Measurements from ENCODE around the gene PLCL1. TPM values are rescaled to one million over a fixed set of nuclear protein-coding genes. Genes with fewer than 3 reads are reported as not detected.

The PLCL1 gene
- total RNA-seq, 1 experiment from 2014 or later, result 0.90 TPM

DNA sequence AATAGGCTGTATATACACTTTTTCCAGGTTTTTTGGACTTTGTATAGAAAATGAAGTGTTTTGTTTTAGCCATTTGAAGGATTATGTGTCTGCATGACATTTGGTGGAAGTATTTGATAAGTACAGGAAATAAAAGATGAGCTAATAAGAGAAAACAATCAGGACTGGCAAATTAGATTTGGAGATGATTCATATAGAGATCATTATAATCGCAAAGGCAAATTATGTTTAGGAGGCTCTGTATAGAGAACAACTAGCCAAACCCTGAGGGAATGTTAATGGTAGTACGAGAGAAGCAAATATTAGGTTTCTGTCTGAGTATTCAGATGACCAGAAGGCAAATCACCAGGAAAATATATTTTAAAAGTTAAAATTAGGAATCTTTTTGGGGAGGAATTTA is 41.7 kb downstream of the PLCL1 start:
- in situ Hi-C loops (cut with HindIII; ENCODE audit: low pct_unique_long_range_greater_than_20kb, low sequenced_read_pairs), result no loop called here
- DNase-seq (ENCODE audit: low read depth, low spot score), result no peak

DNA sequence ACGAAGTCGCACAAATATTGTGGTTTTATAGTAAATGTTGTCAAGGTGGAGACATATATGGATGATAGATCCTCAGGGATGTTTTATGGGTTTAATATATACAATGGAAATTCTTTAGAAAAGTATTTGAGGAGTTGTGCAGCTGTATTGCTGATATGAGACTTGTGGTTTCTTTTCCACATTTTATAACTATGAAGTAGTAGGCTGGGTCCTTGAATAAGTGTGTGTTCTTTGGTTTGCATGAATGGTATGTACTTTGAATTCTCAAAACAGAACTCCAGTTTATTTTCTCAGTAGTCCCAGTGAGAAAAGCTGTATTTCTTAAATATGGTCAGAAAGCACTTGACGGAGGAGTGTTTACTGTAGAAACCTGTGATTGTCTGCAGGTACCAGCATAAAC is 42.4 kb downstream of the PLCL1 start:
- DNase-seq (ENCODE audit: low read depth, low spot score), result no peak
- in situ Hi-C loops (cut with HindIII; ENCODE audit: low pct_unique_long_range_greater_than_20kb, low sequenced_read_pairs), result no loop called here

DNA sequence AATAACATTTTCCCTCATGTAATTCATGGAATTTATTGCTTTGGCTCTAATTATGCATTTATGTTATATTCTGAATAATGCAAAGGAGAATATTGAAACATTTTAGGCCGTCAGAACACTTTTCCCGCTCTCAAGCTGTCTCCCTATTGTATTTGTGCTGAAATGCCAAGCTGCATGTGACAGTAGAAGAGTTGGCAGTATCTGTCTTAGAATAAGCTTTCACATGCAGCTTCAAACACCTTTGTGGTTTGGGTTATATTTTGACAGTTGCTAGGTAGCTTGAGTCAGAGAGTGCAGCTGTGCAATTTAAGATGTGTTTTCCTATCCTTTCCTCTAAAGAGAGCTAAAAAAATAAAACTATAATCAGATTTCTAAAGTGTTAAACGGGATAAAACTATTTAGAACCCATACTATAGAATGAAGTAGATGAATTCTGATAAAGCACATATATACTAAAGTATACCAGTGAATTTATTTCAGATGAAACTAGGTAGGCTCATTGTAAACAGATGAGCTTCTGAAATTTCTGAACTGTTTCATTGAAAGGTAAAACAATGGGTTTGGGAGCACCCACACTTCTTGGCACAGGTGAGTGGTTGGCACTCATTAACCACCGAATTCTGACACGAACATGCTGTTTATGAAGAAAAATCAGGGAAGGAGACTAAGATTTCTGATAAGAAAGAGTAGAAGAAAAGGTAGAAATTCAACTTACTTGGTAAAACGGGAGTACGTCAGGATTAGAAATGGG is 43.4 kb downstream of the PLCL1 start:
- in situ Hi-C loops (cut with HindIII; ENCODE audit: low pct_unique_long_range_greater_than_20kb, low sequenced_read_pairs), result no loop called here
- DNase-seq (ENCODE audit: low read depth, low spot score), result no peak

DNA sequence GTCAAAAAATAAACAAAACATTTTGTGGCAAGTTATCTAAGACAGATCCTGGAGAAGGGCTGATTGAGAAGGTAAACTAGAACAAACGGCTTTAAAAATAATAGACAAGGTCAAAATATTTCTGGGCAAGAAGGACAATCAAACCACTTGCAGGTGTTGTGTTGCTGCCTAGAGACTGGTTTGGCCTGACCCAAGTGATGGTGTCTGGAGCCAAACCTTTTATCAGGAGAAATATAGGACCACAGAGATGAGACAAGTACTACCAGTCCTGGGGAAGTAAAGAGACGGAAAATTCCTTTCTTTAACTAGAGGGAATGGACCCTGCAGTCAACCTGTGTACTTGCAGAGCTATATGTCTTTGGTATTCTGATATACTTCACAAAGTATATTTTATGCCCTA is 44.2 kb downstream of the PLCL1 start:
- DNase-seq (ENCODE audit: low read depth, low spot score), result no peak
- in situ Hi-C loops (cut with HindIII; ENCODE audit: low pct_unique_long_range_greater_than_20kb, low sequenced_read_pairs), result no loop called here

DNA sequence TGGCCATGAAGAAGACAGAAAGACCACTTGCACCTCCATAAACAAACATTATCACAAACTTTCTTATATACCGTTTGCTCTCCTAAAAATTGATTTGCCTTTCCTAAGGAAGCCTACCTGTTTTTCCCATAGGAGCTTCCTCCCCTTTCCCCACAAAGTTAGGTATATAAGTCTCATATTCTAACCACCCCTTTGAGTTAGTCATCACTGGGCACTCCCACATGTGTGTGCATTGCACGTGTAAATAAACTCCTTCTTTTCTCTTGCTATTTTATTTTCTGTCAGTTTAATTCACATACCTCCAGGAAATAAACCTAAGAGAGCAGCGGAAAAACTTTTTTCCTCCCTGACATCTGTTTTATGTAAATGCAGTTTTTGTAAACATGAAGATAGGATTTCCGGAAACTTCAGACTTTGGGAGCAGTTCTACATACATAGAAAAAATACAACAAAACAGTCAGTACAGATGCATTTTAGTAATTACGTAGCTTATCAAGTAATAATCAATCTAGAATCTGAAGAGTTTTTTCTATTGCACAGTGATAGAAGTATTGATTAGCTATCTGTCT is 46.6 kb downstream of the PLCL1 start:
- DNase-seq (ENCODE audit: low read depth, low spot score), result no peak
- in situ Hi-C loops (cut with HindIII; ENCODE audit: low pct_unique_long_range_greater_than_20kb, low sequenced_read_pairs), result no loop called here

DNA sequence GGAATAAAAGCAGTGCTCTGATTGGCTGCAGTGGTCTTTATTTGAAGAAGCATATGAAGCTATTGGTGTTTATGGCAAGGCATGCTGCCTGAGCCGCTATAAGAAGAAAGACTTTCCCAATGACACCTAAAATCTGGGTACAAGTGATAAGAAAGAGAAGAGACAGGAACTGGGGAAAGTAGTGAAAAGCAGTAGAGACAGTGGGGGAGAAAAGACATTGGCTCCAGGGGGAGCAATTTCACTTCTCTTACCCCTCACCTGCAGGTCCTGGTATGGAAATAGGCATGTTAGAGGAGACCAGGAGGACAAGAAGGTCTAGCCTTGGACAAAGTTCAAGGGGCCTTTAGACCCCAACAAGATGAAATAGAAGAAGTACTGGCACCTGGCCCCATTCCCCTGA is 47.1 kb downstream of the PLCL1 start:
- in situ Hi-C loops (cut with HindIII; ENCODE audit: low pct_unique_long_range_greater_than_20kb, low sequenced_read_pairs), result no loop called here
- DNase-seq (ENCODE audit: low read depth, low spot score), result peak; percentile 16

DNA sequence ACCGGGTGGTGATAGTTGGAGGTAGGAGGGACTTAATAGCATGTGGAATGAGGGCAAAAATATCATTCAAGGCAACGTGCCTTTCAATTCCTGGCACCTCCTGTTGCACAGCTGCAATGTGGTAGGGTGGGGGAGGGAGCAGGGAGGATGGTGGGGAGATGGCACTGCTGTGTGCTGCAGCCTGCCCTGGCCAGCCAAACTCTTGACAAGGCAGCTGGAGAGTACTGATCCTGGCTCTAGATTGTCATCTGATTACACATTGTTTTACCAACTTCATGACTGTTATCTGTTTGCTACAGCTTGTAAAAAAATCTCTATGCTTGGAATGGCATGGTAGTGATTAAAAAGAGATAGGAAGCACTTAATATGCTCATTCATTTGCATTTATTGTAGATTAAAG is 47.7 kb downstream of the PLCL1 start:
- no peak for DNase-seq (ENCODE audit: low read depth, low spot score)
- in situ Hi-C loops (cut with HindIII; ENCODE audit: low pct_unique_long_range_greater_than_20kb, low sequenced_read_pairs), result no loop called here

DNA sequence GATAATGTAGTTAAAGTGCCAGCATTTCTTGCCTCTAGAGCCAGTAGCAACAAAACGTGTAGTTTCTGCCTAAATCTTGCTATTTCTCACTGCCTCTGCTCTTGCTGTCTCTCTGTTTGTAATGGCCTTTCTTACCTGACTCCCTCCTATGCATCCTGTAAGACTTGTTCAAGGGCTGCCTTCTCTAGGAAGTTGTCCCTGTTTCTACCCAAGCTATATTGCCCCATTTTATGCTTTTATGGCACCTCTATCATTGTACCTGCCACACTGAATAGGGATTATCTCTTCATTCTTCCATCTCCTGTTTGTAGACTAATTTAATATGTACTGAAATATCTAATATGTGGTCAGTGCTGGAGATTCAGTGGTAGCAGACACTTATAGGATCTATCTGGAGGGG is 49.2 kb downstream of the PLCL1 start:
- in situ Hi-C loops (cut with HindIII; ENCODE audit: low pct_unique_long_range_greater_than_20kb, low sequenced_read_pairs), result no loop called here
- no peak for DNase-seq (ENCODE audit: low read depth, low spot score)

DNA sequence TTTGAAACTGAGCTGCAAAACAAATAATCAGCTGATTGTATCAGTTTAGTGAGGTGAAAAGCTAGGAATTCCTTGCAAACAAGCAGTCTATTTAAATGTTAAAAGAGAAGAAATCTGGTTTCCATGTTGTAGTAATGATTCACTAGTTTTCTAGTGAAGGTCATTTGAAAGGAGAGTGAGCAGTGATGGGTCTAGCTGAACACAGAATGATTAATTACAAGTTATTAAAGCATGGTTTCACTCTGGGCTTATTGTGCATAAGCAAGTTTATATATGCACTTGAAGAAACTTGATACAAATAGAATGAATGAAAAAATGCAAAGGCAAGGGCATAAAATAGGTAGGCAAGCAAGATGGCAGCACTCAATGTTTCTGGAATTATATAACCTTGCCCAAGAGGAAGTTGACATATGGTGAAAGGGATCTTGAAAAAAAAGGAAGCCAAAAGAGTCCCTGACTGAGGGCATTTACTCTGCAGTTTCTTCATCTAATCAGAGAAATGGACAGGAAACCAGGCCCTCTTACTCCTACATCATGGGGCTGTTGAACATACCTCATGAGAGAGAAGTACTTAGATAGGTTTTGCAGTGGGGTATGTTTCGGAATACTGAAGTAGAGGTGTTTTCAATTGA is 53.2 kb downstream of the PLCL1 start:
- DNase-seq (ENCODE audit: low read depth, low spot score), result no peak
- in situ Hi-C loops (cut with HindIII; ENCODE audit: low pct_unique_long_range_greater_than_20kb, low sequenced_read_pairs), result no loop called here

DNA sequence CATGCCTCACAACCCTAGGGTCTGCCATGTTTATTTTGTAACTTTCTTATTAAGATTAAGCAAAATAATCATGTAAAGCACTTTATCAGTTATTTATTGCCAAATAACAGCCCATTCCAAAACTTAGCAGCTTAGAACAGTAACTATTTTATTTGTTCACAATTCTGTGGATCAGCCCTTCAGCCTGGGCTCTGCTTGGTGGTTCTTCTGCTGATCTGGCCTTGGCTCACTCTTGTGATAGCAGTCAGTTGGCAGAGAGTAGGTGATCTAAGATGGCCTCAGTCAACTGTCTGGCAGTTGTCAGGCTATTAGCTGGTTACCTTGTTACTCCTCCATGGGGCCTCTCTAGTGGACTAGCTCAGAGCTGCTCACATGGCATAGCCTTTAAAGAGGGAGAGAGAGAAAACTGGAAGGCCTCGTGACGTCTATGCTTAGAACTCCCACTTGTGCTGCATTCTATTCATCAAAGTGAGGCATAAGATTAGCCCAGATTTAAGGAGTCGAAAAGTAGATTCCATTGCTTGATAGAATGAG is 54.3 kb downstream of the PLCL1 start:
- no peak for DNase-seq (ENCODE audit: low read depth, low spot score)
- in situ Hi-C loops (cut with HindIII; ENCODE audit: low pct_unique_long_range_greater_than_20kb, low sequenced_read_pairs), result no loop called here

DNA sequence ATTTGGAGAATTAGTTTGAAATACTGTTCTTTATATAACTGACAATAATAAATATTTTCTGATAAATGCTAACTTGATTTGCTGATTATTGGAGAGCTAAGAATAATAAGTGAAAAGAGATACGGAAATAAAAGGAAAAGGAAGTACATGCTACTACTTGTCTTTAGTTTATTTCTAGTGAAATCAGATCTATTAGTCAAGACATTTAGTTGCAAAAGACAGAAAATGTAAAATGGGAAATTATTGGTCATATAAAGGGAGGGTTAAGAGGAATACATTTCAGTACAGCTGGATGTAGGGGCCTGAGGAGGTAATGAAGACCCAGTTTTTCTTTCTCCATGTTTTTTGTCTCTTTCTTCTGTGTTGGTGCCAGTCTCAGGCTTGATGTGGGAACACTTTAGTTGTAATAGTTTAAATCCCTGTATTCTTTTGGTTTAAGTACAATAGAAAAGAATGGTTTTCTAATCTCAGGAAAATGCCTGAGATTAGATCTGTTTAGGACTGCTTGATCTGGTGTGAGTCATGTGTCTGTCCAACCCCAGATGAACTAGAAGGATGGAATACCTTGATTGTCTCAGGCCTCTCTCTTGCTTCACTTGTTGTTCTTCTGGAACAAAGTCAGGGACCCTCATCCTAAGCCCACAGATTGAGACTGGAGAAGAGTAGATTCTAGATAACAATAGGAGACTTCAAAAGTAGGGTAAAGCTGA is 58.0 kb downstream of the PLCL1 start:
- in situ Hi-C loops (cut with HindIII; ENCODE audit: low pct_unique_long_range_greater_than_20kb, low sequenced_read_pairs), result no loop called here
- DNase-seq (ENCODE audit: low read depth, low spot score), result no peak

DNA sequence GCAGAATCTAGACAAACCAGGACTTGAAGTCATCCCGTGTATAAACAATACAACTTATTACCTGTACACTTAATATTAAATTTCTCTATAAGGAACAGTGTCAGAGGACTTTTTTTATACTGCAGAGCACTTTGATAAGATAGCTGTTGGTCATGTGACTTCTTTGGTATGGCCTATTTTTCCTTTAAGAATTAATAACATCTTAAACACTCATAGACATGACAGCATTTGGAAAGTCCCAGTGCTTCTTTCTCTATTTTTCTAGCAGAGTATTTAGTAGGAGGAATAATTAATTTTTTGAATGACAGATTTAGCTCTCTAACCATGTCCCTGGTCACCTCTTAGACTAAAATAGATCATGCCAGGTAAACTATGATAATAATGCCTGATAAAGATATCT is 59.4 kb downstream of the PLCL1 start:
- DNase-seq (ENCODE audit: low read depth, low spot score), result no peak
- in situ Hi-C loops (cut with HindIII; ENCODE audit: low pct_unique_long_range_greater_than_20kb, low sequenced_read_pairs), result no loop called here

DNA sequence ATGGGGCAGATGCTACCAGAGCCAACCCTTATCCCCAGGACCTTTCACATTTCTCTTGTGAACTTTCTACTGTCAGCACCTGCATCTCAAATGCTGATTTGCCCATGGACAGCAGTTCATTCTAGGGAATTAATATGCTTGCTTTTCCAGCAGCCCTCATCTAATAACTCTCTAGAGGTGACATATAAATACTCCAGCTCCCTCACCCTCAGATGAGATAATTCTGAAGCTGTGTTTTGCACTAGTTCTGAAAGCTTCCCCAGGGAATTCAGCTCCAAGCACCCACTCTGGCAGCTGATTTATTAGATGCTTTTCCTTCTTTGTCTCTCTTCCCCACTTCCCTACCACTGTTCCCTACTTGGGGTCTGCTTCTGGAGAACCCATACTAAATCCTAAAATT is 62.1 kb downstream of the PLCL1 start:
- in situ Hi-C loops (cut with HindIII; ENCODE audit: low pct_unique_long_range_greater_than_20kb, low sequenced_read_pairs), result no loop called here
- DNase-seq (ENCODE audit: low read depth, low spot score), result no peak

DNA sequence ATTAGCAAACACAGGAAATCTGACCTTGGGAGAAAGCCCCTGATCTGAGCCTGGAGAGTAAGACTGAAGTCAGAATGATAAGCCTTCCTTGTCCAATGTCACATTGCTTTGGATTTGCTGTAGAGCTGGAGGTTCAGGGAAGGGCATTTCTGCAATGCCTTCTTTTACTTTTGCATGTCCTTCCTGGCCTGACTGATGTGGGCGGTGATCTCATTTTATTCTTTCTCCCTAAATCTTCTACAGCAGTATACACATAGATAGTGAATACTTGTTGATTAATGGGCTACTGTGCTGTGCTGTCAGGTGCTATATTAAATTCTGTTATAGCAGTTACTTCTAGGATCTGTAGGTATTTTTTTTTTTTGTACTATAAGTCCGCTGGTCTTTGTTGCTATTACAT is 62.6 kb downstream of the PLCL1 start:
- no peak for DNase-seq (ENCODE audit: low read depth, low spot score)
- in situ Hi-C loops (cut with HindIII; ENCODE audit: low pct_unique_long_range_greater_than_20kb, low sequenced_read_pairs), result no loop called here

DNA sequence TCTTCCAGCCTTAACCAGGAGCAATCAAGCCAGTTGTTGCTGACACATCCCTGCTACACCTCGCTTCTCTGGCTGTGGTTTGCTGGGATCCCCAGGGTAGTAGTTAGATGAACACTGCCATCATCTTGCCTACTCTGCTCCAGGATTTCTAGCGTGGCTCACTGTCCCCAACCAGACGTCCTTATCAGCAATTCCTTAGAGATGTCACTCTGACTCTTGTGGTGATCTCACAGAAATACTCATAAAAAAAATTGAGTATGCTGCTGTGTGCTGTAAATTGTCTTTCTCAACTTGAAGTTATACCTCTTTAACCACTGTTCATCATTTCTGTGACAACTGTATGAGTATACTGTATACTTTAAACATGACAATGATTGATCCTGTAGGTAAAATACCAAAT is 63.2 kb downstream of the PLCL1 start:
- DNase-seq (ENCODE audit: low read depth, low spot score), result no peak
- in situ Hi-C loops (cut with HindIII; ENCODE audit: low pct_unique_long_range_greater_than_20kb, low sequenced_read_pairs), result no loop called here

DNA sequence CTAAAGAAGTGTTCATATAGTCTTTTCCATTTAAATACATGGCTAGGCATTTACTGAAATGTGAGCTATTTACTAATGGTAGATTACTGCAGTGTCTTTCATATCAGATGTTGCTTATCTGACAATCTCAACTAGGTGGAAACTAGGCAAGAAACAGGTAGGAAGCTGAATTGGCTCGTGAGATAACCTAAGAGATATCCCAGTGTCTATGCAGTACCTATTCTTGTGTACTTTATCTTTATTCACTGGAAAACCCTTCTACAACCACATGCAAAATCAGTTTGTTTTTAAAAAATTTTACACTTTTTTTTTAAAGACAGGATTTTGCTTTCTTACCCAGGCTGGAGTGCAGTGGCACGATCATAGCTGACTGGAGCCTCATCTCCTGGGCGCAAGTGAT is 63.8 kb downstream of the PLCL1 start:
- in situ Hi-C loops (cut with HindIII; ENCODE audit: low pct_unique_long_range_greater_than_20kb, low sequenced_read_pairs), result no loop called here
- no peak for DNase-seq (ENCODE audit: low read depth, low spot score)

DNA sequence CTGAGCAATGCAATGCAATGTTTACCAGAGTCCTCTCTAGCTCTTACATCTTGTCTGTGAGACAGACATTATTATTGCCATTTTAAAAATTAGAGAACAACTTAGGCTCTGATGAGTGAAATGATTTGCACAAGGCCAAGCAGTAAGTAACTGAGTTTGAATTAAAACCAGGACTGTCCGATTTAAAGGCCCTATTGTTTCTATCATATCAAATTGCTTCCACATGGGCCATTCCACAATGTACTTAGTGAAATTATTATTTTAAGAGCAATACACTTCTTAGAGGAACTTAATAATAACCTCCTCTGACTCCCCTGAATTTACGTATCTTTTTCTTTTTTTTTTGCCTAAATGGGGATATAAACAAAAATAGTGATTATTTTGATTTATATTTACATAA is 64.6 kb downstream of the PLCL1 start:
- in situ Hi-C loops (cut with HindIII; ENCODE audit: low pct_unique_long_range_greater_than_20kb, low sequenced_read_pairs), result no loop called here
- DNase-seq (ENCODE audit: low read depth, low spot score), result no peak

DNA sequence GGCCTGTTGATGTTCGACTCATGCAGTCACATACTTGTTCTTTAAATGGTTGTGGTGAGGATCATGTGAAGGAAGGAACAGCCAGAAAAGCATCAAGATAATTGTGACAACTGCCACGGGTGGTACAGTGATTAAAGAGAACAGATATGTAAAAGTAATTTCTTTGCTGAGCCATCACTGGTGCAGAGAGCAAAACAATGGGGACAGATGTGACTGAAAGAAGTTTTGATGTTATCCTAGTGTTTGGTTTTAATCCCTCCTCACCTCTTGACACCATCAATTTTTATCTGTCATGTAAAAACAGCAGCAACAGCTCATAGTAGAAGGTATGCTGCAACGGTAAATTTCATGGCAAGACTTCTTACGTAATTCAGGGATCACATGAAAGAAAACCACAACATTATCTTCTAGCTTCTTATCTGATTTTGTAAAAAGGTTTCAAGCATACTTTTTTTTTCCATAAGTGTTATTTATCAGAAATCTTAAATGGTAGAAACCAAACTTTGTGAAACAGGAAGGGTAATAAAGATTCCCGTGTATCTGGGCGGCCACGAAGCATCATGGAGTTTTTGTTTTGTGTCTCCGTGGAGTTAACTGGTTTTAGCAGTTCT is 65.2 kb downstream of the PLCL1 start:
- in situ Hi-C loops (cut with HindIII; ENCODE audit: low pct_unique_long_range_greater_than_20kb, low sequenced_read_pairs), result no loop called here
- no peak for DNase-seq (ENCODE audit: low read depth, low spot score)
